ENCODE data around the gene RAX2.
"Not testable (repeated sequence)": the region's sequence is repeated elsewhere in the genome, so short reads cannot be mapped to it uniquely, and the experiment has no call there.

The RAX2 gene

DNA sequence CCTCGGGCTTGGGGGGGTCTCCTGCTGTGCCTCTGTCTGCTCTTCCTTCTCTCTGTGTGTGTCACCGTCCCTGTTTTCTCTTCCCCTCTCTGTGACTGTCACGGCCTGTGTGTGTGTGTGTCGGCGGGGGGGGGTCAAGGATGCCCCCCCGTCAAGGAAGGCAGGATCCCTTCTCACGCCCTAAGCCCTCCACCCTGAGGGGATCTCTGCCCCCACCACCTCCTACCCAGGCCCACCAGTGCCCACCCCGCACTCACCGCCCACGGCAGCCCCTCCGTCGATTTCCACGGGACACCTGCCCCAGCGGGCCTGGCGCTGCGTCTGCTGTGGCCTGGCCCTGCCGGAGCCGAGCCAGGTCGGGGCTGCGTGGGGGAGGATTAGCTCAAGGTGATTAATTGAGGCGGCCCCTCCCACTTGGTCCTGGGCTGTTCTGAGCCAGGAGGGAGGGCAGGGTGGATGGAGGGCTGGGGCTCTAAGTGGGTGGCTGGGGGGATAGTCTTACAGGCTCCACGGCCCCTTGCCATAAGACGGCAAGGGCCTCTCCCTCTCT is at the start of gene RAX2:
TSS of gene RAX2 (minus strand) at position 323 of the 550 bp plus-strand sequence. CDS start 486 bp downstream, outside the sequence.
- DNase-seq: peak in 1 of 2 experiments; percentile 44

GRCh38 chr19:3821156-3821555 is 49.1 kb upstream of the RAX2 start:
- DNase-seq: peak; percentile 74 to 78

DNA sequence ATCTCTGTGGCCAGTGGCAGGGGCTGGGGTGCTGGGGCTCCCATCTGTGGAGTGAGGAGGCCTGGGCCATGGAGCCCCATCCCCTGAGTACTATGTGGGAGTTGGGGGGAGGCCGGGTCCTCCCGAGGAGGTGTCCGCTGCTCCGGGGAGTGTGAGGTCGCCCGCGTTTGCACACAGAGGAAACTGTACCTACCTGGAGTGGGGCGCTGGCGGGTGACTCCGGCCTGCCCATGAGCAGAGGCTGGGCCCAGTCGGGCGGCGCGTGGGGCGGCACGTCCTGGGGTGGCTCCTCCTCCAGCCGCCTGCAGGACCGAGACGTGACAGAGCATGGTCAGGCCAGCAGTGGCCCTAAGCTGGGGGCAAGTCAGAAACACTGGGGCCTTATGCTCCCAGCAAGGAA is 48.0 kb upstream of the RAX2 start:
- no peak for DNase-seq

DNA sequence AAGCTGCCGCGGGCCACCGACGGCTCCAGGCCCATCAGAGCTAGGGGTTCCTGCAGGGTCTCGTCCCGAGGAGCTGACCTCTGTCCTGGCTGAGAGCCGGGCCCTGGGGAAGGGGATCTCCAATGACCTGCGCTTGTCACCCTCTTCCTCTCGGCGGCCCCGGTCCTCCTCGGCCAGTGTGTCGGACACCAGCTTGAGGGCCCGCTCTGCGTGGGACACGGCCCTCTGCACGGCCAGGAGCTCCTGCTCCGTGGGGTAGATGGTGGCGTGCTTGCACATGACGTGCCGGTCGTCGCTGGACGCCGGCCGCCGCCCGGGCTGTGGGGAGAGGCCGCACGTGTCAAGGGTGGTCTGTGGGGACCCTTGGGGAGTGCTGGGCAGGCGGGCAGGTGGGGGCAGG is 46.9 kb upstream of the RAX2 start:
- DNase-seq: no peak

DNA sequence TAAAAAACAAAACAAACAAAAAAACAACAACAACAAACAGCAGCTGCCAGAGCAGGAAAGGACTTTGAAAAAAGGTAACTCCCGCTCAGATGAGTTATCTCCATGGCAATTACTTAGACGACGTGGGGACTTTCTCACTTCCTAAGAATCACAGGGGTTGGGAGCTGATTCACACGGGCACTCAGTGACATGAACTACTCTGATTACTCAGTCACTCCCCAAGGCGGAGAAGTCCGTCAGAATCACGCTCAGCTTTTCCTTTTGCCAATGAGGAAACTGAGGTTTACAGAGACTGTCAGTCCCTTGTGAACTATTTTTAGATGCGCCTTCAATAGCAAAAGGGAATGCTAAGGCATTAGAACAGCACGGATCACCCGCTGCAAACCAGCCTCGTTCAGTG is 46.4 kb upstream of the RAX2 start:
- no peak for DNase-seq

- no peak for DNase-seq
Observed at GRCh38 chr19:3817761-3818160, 45.7 kb upstream of the RAX2 start.

GRCh38 chr19:3816566-3817218 is 44.7 kb upstream of the RAX2 start:
- DNase-seq: no peak

- DNase-seq: not testable (repeated sequence)
Observed at GRCh38 chr19:3816148-3816547, 44.1 kb upstream of the RAX2 start.

DNA sequence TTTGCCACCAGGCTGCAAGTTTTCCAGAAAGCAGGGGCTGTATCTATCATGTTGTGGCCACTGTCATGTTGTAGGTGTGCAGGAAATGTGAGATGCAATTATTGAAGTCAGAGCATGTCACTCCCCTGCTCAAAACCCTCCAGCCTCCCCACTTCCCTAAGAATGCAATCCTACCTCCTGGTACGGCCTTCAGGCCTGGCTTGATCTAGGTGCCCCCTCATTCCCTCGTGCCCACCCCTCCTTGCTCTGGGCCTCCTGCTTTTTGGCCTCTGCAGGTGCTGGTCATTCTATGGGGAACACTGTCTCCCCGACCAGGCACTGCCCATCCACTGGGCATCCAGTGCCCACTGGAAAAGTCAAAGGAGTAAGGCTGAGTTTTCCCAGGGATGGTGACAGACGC is 42.6 kb upstream of the RAX2 start:
- DNase-seq: no peak

GRCh38 chr19:3813473-3814392 is 41.7 kb upstream of the RAX2 start:
- no peak for DNase-seq

GRCh38 chr19:3810708-3811355 is 38.8 kb upstream of the RAX2 start:
- no peak for DNase-seq

DNA sequence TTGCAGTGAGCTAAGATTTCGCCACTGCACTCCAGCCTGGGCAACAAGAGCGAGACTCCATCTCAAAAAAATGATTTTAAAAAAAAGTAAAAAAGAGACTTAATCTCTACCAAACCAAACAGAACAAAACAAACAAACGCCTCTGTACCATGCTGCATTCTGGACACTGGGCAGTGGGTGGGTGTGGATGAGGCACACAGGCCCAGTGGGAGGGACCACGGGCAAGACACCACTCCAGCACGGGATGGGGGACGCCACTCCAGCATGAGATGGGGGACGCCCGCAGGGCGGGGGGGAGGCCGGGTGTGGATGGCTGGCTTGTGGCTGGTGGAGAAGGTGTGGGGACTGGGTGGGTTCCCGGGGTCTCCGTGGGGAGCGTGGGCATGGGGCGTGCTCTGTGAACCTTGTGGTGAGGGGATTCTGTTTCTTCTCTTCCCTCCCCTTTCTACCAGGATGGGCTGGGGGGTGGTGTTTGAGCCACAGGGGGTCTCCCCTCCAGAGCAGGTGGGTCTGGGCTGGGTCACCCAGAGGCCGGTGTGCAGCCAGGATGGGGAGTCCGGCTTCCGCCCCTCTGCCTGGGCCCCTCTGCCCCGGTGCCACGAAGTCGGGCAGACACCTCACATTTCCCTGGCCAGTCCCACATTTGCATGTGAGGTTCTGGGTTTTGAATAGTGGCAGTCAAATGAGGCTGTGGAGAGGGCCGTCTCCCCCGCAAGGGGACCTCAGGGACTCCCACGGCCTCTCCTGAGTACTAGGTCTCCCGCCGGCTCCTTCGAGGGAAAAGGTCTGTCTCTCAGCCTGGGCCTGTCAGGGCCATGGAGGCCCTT is 38.1 kb upstream of the RAX2 start:
- no peak for DNase-seq

DNA sequence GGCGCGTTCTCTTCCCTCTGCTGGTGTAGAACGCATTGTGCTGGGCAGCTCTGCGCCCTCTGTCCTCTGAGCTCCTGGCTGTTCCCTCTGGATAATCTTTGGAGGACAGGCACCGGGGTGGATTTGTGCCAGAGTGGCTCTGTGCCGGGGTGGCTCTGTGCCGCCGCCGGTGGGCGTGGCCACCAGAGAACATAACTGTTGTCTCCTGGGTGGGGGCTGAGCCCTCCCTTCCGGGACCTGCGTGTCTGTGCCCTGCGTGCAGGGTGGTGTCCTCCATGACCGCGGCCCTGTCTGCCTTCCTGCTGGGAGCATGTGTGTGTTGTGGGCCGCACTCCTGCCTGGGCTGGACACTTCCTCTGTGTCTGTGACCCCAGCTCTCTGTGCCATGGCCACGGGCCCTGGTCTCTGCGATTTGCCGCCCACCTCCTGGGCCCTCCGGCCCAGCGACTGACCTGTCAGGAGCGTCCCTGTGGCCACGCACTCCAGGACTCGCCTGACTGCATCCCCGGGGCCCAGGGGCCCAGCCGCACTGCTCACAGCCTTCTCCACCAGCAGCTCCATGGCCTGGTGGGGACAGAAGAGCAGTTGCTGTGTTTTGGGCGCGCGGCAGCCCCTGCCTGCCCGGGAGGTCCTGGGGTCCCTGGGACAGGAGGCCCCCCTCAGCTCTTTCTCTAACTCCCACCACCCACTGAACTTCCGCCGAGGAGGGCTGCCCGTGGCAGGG is 36.6 kb upstream of the RAX2 start:
- no peak for DNase-seq

- DNase-seq: no peak
Observed at GRCh38 chr19:3807574-3808354, 35.7 kb upstream of the RAX2 start.

DNA sequence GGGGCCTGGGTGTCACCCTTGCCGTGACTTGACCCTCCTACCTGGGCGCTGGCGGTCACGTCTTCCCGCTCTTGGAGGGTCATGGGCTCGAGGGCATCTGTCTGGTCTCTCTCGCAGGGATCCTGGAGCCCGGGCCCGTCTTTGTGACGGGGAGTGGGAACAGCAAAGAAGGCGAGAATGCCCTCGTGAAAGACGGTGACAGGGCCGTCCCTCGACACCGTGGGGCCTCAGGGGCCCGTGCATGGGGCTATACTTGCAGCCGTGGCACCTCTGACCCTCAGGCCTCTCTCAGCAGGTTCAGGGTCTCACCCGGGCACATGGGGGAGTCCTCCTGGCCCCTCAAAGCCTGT is 35.1 kb upstream of the RAX2 start:
- DNase-seq: no peak

- DNase-seq: no peak
Observed at GRCh38 chr19:3805859-3806258, 33.8 kb upstream of the RAX2 start.

GRCh38 chr19:3804429-3804828 is 32.4 kb upstream of the RAX2 start:
- DNase-seq: no peak

- DNase-seq: no peak
Observed at GRCh38 chr19:3803986-3804385, 32.0 kb upstream of the RAX2 start.

- DNase-seq: no peak
Observed at GRCh38 chr19:3803114-3803888, 31.3 kb upstream of the RAX2 start.

- peak; percentile 49 to 75 for DNase-seq
Observed at GRCh38 chr19:3801412-3802096, 29.5 kb upstream of the RAX2 start.
